ENCODE data around the gene TSSK6. TPM values are rescaled to one million over a fixed set of nuclear protein-coding genes. Genes with fewer than 3 reads are reported as not detected.

Gene TSSK6
- total and polyA plus RNA-seq, 2 experiments from 2014 or later = 0.60 to 11.9 TPM

- DNase-seq (ENCODE audit: low read depth in 1 of 2, low spot score in 1 of 2) = no peak
- Histone ChIP-seq H3K27me3 (no peaks in the 10 kb centered on the region), H3K4me3 (no peak overlapping the region), H3K4me1 (ENCODE audit: low read depth) (peaks cover 37% of the 10 kb centered on the region), H3K36me3 (no peaks in the 10 kb centered on the region), H3K9me3 (ENCODE audit: low read depth) (no peaks in the 10 kb centered on the region), H3K27ac (peak overlapping the region; percentile 91)
- TF ChIP-seq CTCF (IDR thresholded peaks at IDR 0.05; ENCODE audit: low read depth, low read length) = no peak
These were observed 29.4 kb downstream of the TSSK6 start for GRCh38 chr19:19485998-19486290.

- H3K4me1 ChIP-seq (ENCODE audit: low read depth) = peaks cover 37% of the 10 kb centered on the region
- no peaks in the 10 kb centered on the region for H3K36me3 ChIP-seq
- peak overlapping the region; percentile 91 for H3K27ac ChIP-seq
- peak in 1 of 2 donors; percentile 38 for DNase-seq (ENCODE audit: low read depth in 1 of 2, low spot score in 1 of 2)
- TF ChIP-seq CTCF (IDR thresholded peaks at IDR 0.05; ENCODE audit: low read depth, low read length) = no peak
- H3K9me3 ChIP-seq (ENCODE audit: low read depth) = no peaks in the 10 kb centered on the region
- H3K4me3 ChIP-seq = no peak overlapping the region
- H3K27me3 ChIP-seq = no peaks in the 10 kb centered on the region
These were observed 30.0 kb downstream of the TSSK6 start for GRCh38 chr19:19485161-19485997.

- Histone ChIP-seq H3K4me3 (no peak overlapping the region), H3K27ac (peak overlapping the region; percentile 71), H3K9me3 (ENCODE audit: low read depth) (no peaks in the 10 kb centered on the region), H3K27me3 (no peaks in the 10 kb centered on the region), H3K36me3 (no peaks in the 10 kb centered on the region), H3K4me1 (ENCODE audit: low read depth) (peaks cover 22% of the 10 kb centered on the region)
- TF ChIP-seq CTCF (IDR thresholded peaks at IDR 0.05; ENCODE audit: low read depth, low read length) = no peak
- DNase-seq (ENCODE audit: low read depth in 1 of 2, low spot score in 1 of 2) = no peak
These were observed 32.3 kb downstream of the TSSK6 start for GRCh38 chr19:19482809-19483596.

GRCh38 chr19:19480688-19481087 is 34.7 kb downstream of the TSSK6 start:
- DNase-seq (ENCODE audit: low read depth in 1 of 2, low spot score in 1 of 2) = no peak
- TF ChIP-seq CTCF (IDR thresholded peaks at IDR 0.05; ENCODE audit: low read depth, low read length) = no peak
- Histone ChIP-seq H3K27ac (no peak overlapping the region), H3K9me3 (ENCODE audit: low read depth) (no peaks in the 10 kb centered on the region), H3K36me3 (no peaks in the 10 kb centered on the region), H3K4me3 (no peak overlapping the region), H3K27me3 (no peaks in the 10 kb centered on the region), H3K4me1 (ENCODE audit: low read depth) (peaks cover 16% of the 10 kb centered on the region)

GRCh38 chr19:19477705-19478383 is 37.5 kb downstream of the TSSK6 start:
- no peaks in the 10 kb centered on the region for H3K27me3 ChIP-seq
- TF ChIP-seq CTCF (IDR thresholded peaks at IDR 0.05; ENCODE audit: low read depth, low read length) = no peak
- H3K36me3 ChIP-seq = no peaks in the 10 kb centered on the region
- H3K9me3 ChIP-seq (ENCODE audit: low read depth) = no peaks in the 10 kb centered on the region
- no peak overlapping the region for H3K4me3 ChIP-seq
- H3K27ac ChIP-seq = no peak overlapping the region
- peaks cover 11% of the 10 kb centered on the region for H3K4me1 ChIP-seq (ENCODE audit: low read depth)
- no peak for DNase-seq (ENCODE audit: low read depth in 1 of 2, low spot score in 1 of 2)
